HFFc6 (cell line): Measurements from ENCODE around the gene PREX1. TPM values are rescaled to one million over a fixed set of nuclear protein-coding genes. Genes with fewer than 3 reads are reported as not detected.

ENCODE experiments used
- DNase-seq: peaks from one replicate; pipeline ENCODE4 v3.0.0-alpha.2; 2018
- H3K27ac Mint-ChIP-seq: 2 replicates; pipeline ENCODE4 v1.8.0; 2020; ENCODE audit warnings: mild to moderate bottlenecking, mixed read lengths
- H3K27me3 Mint-ChIP-seq: 2 replicates; pipeline ENCODE4 v1.8.0; 2021; ENCODE audit warnings: mild to moderate bottlenecking, moderate library complexity, mixed read lengths; ENCODE audit not compliant: insufficient read depth
- H3K36me3 Mint-ChIP-seq: 2 replicates; pipeline ENCODE4 v1.8.0; 2021; ENCODE audit warnings: low read depth, mixed read lengths
- H3K4me1 Mint-ChIP-seq: 2 replicates; pipeline ENCODE4 v1.8.0; 2020; ENCODE audit warnings: low read depth, mixed read lengths
- H3K4me3 Mint-ChIP-seq: 2 replicates; pipeline ENCODE4 v1.8.0; 2020; ENCODE audit warnings: mild to moderate bottlenecking, moderate library complexity, mixed read lengths
- H3K9me3 Mint-ChIP-seq: 2 replicates; pipeline ENCODE4 v1.8.0; 2020; ENCODE audit warnings: mild to moderate bottlenecking, mixed read lengths
- total RNA-seq, 6 experiments: library from RNA; stranded (reverse); fragmentation: NEBNext Ultra II Directional; extraction: Animal tissue kit (Norgen Biotek cat#: 25700); gene quantifications; 2 replicates in 1 of 6; 3 replicates in 5 of 6; pipeline ENCODE4 v1.2.3, GENCODE V29; 2021
- TF ChIP-seq, protein P1 (sequence below): fragments of 200-600 bp; sonication (generic); IDR thresholded peaks from 2 replicates; pipeline ENCODE4 v1.5.0; 2021; ENCODE audit warnings: antibody characterized with exemption, mild to moderate bottlenecking

Gene PREX1
- total RNA-seq, 6 experiments from 2014 or later: 1.8 to 4.1 (median 2.8) TPM

DNA sequence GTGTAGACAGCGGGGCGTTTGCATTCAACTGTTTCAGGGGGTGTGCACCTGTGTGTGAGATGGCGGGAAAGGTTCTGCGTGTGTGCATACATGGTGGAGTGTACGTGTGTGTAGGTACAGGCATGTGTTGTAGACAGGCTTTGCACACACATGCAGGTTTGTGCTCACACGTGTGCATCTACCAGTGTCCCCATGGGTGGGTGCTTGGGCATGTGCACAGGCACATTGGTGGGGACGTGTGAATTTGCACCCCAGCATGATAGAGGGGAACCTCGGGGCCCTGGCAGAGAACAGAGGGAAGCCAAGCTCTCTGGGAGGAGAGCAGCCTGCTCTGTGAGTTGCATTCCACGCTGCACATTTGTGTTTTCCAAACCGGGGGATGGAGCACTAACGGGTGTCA lies 250.2 kb downstream of the PREX1 start:
- Mint-ChIP-seq H3K9me3 (peaks cover 4% of the 10 kb centered on the region; the same call in 1 of the 2 replicates), H3K4me3 (no peak overlapping the region), H3K36me3 (no peaks in the 10 kb centered on the region), H3K27ac (no peak overlapping the region), H3K27me3 (peaks cover 8% of the 10 kb centered on the region), H3K4me1 (no peaks in the 10 kb centered on the region)
- no peak for DNase-seq
- TF ChIP-seq, protein P1, sequence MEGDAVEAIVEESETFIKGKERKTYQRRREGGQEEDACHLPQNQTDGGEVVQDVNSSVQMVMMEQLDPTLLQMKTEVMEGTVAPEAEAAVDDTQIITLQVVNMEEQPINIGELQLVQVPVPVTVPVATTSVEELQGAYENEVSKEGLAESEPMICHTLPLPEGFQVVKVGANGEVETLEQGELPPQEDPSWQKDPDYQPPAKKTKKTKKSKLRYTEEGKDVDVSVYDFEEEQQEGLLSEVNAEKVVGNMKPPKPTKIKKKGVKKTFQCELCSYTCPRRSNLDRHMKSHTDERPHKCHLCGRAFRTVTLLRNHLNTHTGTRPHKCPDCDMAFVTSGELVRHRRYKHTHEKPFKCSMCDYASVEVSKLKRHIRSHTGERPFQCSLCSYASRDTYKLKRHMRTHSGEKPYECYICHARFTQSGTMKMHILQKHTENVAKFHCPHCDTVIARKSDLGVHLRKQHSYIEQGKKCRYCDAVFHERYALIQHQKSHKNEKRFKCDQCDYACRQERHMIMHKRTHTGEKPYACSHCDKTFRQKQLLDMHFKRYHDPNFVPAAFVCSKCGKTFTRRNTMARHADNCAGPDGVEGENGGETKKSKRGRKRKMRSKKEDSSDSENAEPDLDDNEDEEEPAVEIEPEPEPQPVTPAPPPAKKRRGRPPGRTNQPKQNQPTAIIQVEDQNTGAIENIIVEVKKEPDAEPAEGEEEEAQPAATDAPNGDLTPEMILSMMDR: no peak

DNA sequence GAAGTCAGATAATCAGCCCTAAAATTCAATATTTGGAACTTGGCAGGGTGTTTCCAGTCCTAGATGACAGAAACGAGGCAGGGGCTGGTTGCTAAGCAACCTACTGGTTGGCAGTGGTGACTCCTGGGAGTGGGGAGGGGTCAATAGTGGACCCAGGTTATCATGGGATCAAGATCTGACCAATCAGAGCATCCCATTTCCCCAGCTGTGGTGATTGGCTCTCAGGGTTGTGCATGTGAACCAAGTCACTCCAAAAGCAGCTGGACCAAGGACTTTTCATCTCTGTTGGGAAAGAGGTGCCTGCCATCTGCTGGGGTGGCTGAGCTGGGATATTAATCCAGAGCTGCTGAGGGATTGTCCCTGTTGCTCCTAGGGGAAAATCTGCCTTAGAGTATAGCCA lies 253.4 kb downstream of the PREX1 start:
- no peaks in the 10 kb centered on the region for H3K36me3 Mint-ChIP-seq
- H3K27me3 Mint-ChIP-seq: peaks cover 15% of the 10 kb centered on the region

More for the DNA sequence above, 253.4 kb downstream of the PREX1 start:
- H3K27ac Mint-ChIP-seq: no peak overlapping the region
- no peak for DNase-seq
- H3K4me1 Mint-ChIP-seq: no peaks in the 10 kb centered on the region
- no peak overlapping the region for H3K4me3 Mint-ChIP-seq
- TF ChIP-seq, protein P1: no peak
- peaks cover 4% of the 10 kb centered on the region; the same call in 1 of the 2 replicates for H3K9me3 Mint-ChIP-seq

Other genes with a start within 250 kb of the PREX1 start
- gene ARFGEF2, start 93.7 kb upstream of the PREX1 start, total RNA-seq: 10 to 100 TPM; 25.4 to 28.3 (median 26.2) TPM
- 100 to 1,000 TPM in 4 of 6 experiments, 10 to 100 TPM in 2; 77.7 to 118 (median 106) TPM for gene CSE1L, start 218.3 kb upstream of the PREX1 start, total RNA-seq